Measurements from ENCODE around the gene VAMP8. TPM values are rescaled to one million over a fixed set of nuclear protein-coding genes. Genes with fewer than 3 reads are reported as not detected.

Gene VAMP8
- total RNA-seq, 1 experiment from 2014 or later: not detected

- TF ChIP-seq CTCF (conservative IDR thresholded peaks at IDR 0.05; ENCODE audit: low read depth, low read length) (no peak), EZH2 (IDR thresholded peaks at IDR 0.05; ENCODE audit: borderline replicate concordance, low read depth, low read length, poor library complexity, severe bottlenecking) (no peak)
- Histone ChIP-seq H3K27me3 (replicated peaks; ENCODE audit: insufficient read depth, low read depth, low read length, poor library complexity) (peaks cover 3% of the 10 kb centered on the region), H3K27ac (ENCODE audit: low read depth, low read length, poor library complexity, severe bottlenecking) (no peak overlapping the region), H3K9me3 (ENCODE audit: low read depth, low read length, poor library complexity, severe bottlenecking) (no peaks in the 10 kb centered on the region), H3K36me3 (ENCODE audit: insufficient read depth, low read length, poor library complexity, severe bottlenecking) (no peaks in the 10 kb centered on the region), H3K4me1 (ENCODE audit: insufficient read depth, low read length, poor library complexity, severe bottlenecking) (no peaks in the 10 kb centered on the region), H3K4me3 (ENCODE audit: low read depth, low read length, poor library complexity, severe bottlenecking) (no peak overlapping the region)
- CTCF ChIA-PET: no interaction called here
- BruUV-seq (replicated peaks): no TSS peak
- intact Hi-C loops (cut with micrococcal nuclease; ENCODE audit: unreplicated experiment): no loop called here
- POLR2A ChIA-PET (ENCODE audit: low non-redundant PET): interaction anchor here (0.6 kb wide), 1 partner anchor 12 kb away, joined by 5 read pairs; no protein-coding TSS in a partner anchor
- DNase-seq (ENCODE audit: low spot score): no peak
Observed at GRCh38 chr2:85575739-85576138, 1.6 kb upstream of the VAMP8 start.

- no peaks in the 10 kb centered on the region for H3K27me3 ChIP-seq (replicated peaks; ENCODE audit: insufficient read depth, low read depth, low read length, poor library complexity)
- no peak overlapping the region for H3K27ac ChIP-seq (ENCODE audit: low read depth, low read length, poor library complexity, severe bottlenecking)
- H3K4me1 ChIP-seq (ENCODE audit: insufficient read depth, low read length, poor library complexity, severe bottlenecking): no peaks in the 10 kb centered on the region
- H3K36me3 ChIP-seq (ENCODE audit: insufficient read depth, low read length, poor library complexity, severe bottlenecking): no peaks in the 10 kb centered on the region
- no TSS peak for BruUV-seq (replicated peaks)
- H3K9me3 ChIP-seq (ENCODE audit: low read depth, low read length, poor library complexity, severe bottlenecking): no peaks in the 10 kb centered on the region
- ChIA-PET POLR2A (ENCODE audit: low non-redundant PET) (no interaction called here), CTCF (no interaction called here)
- DNase-seq (ENCODE audit: low spot score): no peak
- H3K4me3 ChIP-seq (ENCODE audit: low read depth, low read length, poor library complexity, severe bottlenecking): no peak overlapping the region
- TF ChIP-seq EZH2 (IDR thresholded peaks at IDR 0.05; ENCODE audit: borderline replicate concordance, low read depth, low read length, poor library complexity, severe bottlenecking): no peak
- TF ChIP-seq CTCF (conservative IDR thresholded peaks at IDR 0.05; ENCODE audit: low read depth, low read length): no peak
- intact Hi-C loops (cut with micrococcal nuclease; ENCODE audit: unreplicated experiment): no loop called here
Observed at GRCh38 chr2:85577063-85577385, 362 bp upstream of the VAMP8 start.

GRCh38 chr2:85578243-85579180 is 1.1 kb downstream of the VAMP8 start:
- intact Hi-C loops (cut with micrococcal nuclease; ENCODE audit: unreplicated experiment): no loop called here
- H3K4me3 ChIP-seq (ENCODE audit: low read depth, low read length, poor library complexity, severe bottlenecking): no peak overlapping the region
- H3K36me3 ChIP-seq (ENCODE audit: insufficient read depth, low read length, poor library complexity, severe bottlenecking): no peaks in the 10 kb centered on the region
- no peak for TF ChIP-seq EZH2 (IDR thresholded peaks at IDR 0.05; ENCODE audit: borderline replicate concordance, low read depth, low read length, poor library complexity, severe bottlenecking)
- no peak for TF ChIP-seq CTCF (conservative IDR thresholded peaks at IDR 0.05; ENCODE audit: low read depth, low read length)
- POLR2A ChIA-PET (ENCODE audit: low non-redundant PET): no interaction called here
- H3K27ac ChIP-seq (ENCODE audit: low read depth, low read length, poor library complexity, severe bottlenecking): no peak overlapping the region
- no peaks in the 10 kb centered on the region for H3K4me1 ChIP-seq (ENCODE audit: insufficient read depth, low read length, poor library complexity, severe bottlenecking)
- DNase-seq (ENCODE audit: low spot score): no peak
- no peaks in the 10 kb centered on the region for H3K27me3 ChIP-seq (replicated peaks; ENCODE audit: insufficient read depth, low read depth, low read length, poor library complexity)
- no peaks in the 10 kb centered on the region for H3K9me3 ChIP-seq (ENCODE audit: low read depth, low read length, poor library complexity, severe bottlenecking)
- BruUV-seq (replicated peaks): no TSS peak
- CTCF ChIA-PET: no interaction called here
